Muscle layer of duodenum (tissue), 2 donors: ENCODE results near the gene FOXL1.

Experiments used
- H3K27ac ChIP-seq: one replicate; pipeline ENCODE4 v1.7.0; 2013; ENCODE audit warnings: mild to moderate bottlenecking, low read length
- H3K27me3 ChIP-seq: one replicate; pipeline ENCODE4 v1.7.0; 2013; ENCODE audit warnings: low read depth, mild to moderate bottlenecking, control low read depth, low read length
- H3K36me3 ChIP-seq, 2 donors: one replicate each; pipeline ENCODE4 v1.7.0; 2013; ENCODE audit warnings: low read length in 2 of 2, control low read depth in 1 of 2, mild to moderate bottlenecking in 1 of 2; ENCODE audit not compliant: insufficient read depth in 2 of 2, control insufficient read depth in 1 of 2
- H3K4me1 ChIP-seq, 2 donors: one replicate each; pipeline ENCODE4 v1.7.0; 2013; ENCODE audit warnings: low read length in 2 of 2, mild to moderate bottlenecking in 2 of 2, control low read depth in 1 of 2, moderate library complexity in 1 of 2; ENCODE audit not compliant: insufficient read depth in 2 of 2, control insufficient read depth in 1 of 2
- H3K4me3 ChIP-seq, 2 donors: one replicate each; pipeline ENCODE4 v1.7.0; 2013; ENCODE audit warnings: low read length in 2 of 2, low read depth in 1 of 2, mild to moderate bottlenecking in 1 of 2
- H3K9me3 ChIP-seq, 2 donors: one replicate each; pipeline ENCODE4 v1.7.0; 2013; ENCODE audit warnings: low read length in 2 of 2, control low read depth in 1 of 2, mild to moderate bottlenecking in 1 of 2; ENCODE audit not compliant: control insufficient read depth in 1 of 2
- donor health status: healthy.

Gene FOXL1

GRCh38 chr16:86618431-86619238 is 40.3 kb downstream of the FOXL1 start:
- H3K27me3 ChIP-seq: no peaks in the 10 kb centered on the region
- no peaks in the 10 kb centered on the region for H3K36me3 ChIP-seq
- peak overlapping the region; percentile 42 to 52 for H3K4me3 ChIP-seq
- no peaks in the 10 kb centered on the region for H3K9me3 ChIP-seq
- no peaks in the 10 kb centered on the region for H3K4me1 ChIP-seq
- no peak overlapping the region for H3K27ac ChIP-seq

- no peak overlapping the region for H3K27ac ChIP-seq
- no peaks in the 10 kb centered on the region for H3K4me1 ChIP-seq
- no peaks in the 10 kb centered on the region for H3K36me3 ChIP-seq
- H3K4me3 ChIP-seq: peak overlapping the region; percentile 42 to 52
- no peaks in the 10 kb centered on the region for H3K27me3 ChIP-seq
- no peaks in the 10 kb centered on the region for H3K9me3 ChIP-seq
Measured at GRCh38 chr16:86619239-86619794, 41.0 kb downstream of the FOXL1 start.

- Histone ChIP-seq H3K27ac (no peak overlapping the region), H3K36me3 (no peaks in the 10 kb centered on the region), H3K27me3 (no peaks in the 10 kb centered on the region), H3K4me3 (no peak overlapping the region), H3K9me3 (no peaks in the 10 kb centered on the region), H3K4me1 (no peaks in the 10 kb centered on the region)
Measured at GRCh38 chr16:86620184-86620583, 41.8 kb downstream of the FOXL1 start.

GRCh38 chr16:86621966-86622365 is 43.6 kb downstream of the FOXL1 start:
- H3K4me1 ChIP-seq: no peaks in the 10 kb centered on the region
- no peaks in the 10 kb centered on the region for H3K27me3 ChIP-seq
- no peaks in the 10 kb centered on the region for H3K36me3 ChIP-seq
- H3K4me3 ChIP-seq: no peak overlapping the region
- H3K27ac ChIP-seq: no peak overlapping the region
- no peaks in the 10 kb centered on the region for H3K9me3 ChIP-seq

GRCh38 chr16:86622700-86623615 is 44.6 kb downstream of the FOXL1 start:
- Histone ChIP-seq H3K27me3 (no peaks in the 10 kb centered on the region), H3K36me3 (no peaks in the 10 kb centered on the region), H3K9me3 (no peaks in the 10 kb centered on the region), H3K4me1 (no peaks in the 10 kb centered on the region), H3K4me3 (no peak overlapping the region), H3K27ac (no peak overlapping the region)

GRCh38 chr16:86625029-86625428 is 46.7 kb downstream of the FOXL1 start:
- H3K4me3 ChIP-seq: no peak overlapping the region
- H3K9me3 ChIP-seq: no peaks in the 10 kb centered on the region
- no peaks in the 10 kb centered on the region for H3K4me1 ChIP-seq
- no peaks in the 10 kb centered on the region for H3K36me3 ChIP-seq
- H3K27ac ChIP-seq: no peak overlapping the region
- H3K27me3 ChIP-seq: no peaks in the 10 kb centered on the region

- no peaks in the 10 kb centered on the region for H3K9me3 ChIP-seq
- no peaks in the 10 kb centered on the region for H3K27me3 ChIP-seq
- H3K27ac ChIP-seq: no peak overlapping the region
- H3K4me3 ChIP-seq: no peak overlapping the region
- H3K36me3 ChIP-seq: no peaks in the 10 kb centered on the region
- no peaks in the 10 kb centered on the region for H3K4me1 ChIP-seq
Measured at GRCh38 chr16:86625821-86626220, 47.5 kb downstream of the FOXL1 start.

- Histone ChIP-seq H3K4me3 (no peak overlapping the region), H3K27ac (no peak overlapping the region), H3K9me3 (no peaks in the 10 kb centered on the region), H3K4me1 (no peaks in the 10 kb centered on the region), H3K36me3 (no peaks in the 10 kb centered on the region), H3K27me3 (no peaks in the 10 kb centered on the region)
Measured at GRCh38 chr16:86626284-86626683, 47.9 kb downstream of the FOXL1 start.

GRCh38 chr16:86626966-86627365 is 48.6 kb downstream of the FOXL1 start:
- H3K4me1 ChIP-seq: no peaks in the 10 kb centered on the region
- H3K36me3 ChIP-seq: no peaks in the 10 kb centered on the region
- H3K4me3 ChIP-seq: no peak overlapping the region
- H3K27me3 ChIP-seq: no peaks in the 10 kb centered on the region
- no peak overlapping the region for H3K27ac ChIP-seq
- no peaks in the 10 kb centered on the region for H3K9me3 ChIP-seq

- no peak overlapping the region for H3K4me3 ChIP-seq
- no peaks in the 10 kb centered on the region for H3K36me3 ChIP-seq
- H3K9me3 ChIP-seq: no peaks in the 10 kb centered on the region
- H3K4me1 ChIP-seq: no peaks in the 10 kb centered on the region
- H3K27me3 ChIP-seq: no peaks in the 10 kb centered on the region
- no peak overlapping the region for H3K27ac ChIP-seq
Measured at GRCh38 chr16:86628614-86629013, 50.3 kb downstream of the FOXL1 start.

- Histone ChIP-seq H3K27ac (no peak overlapping the region), H3K9me3 (no peaks in the 10 kb centered on the region), H3K4me3 (no peak overlapping the region), H3K4me1 (no peaks in the 10 kb centered on the region), H3K27me3 (no peaks in the 10 kb centered on the region), H3K36me3 (no peaks in the 10 kb centered on the region)
Measured at GRCh38 chr16:86630471-86630870, 52.1 kb downstream of the FOXL1 start.
